GM12891 (cell line): Measurements from ENCODE around the gene OR8H1.

ENCODE experiments used
- DNase-seq: peaks from one replicate; pipeline ENCODE4 v3.0.0; 2011; ENCODE audit warnings: low spot score; ENCODE audit not compliant: insufficient read length
- FAIRE-seq: peaks from 2 replicates; lab custom pipeline; 2011; peaks lifted over from hg19 to GRCh38; lab: Jason Lieb, UNC
- POLR2AphosphoS5 ChIP-seq: IDR thresholded peaks from 2 replicates; pipeline ENCODE4 v1.6.1; 2011; ENCODE audit warnings: low read depth, low read length, control low read depth

The OR8H1 gene

GRCh38 chr11:56251954-56252353 is 40.1 kb downstream of the OR8H1 start, which contains the start of gene OR5T3:
Gene OR5T3, plus strand, starts transcription at chr11:56252254. Its CDS starts 0 bp downstream, at chr11:56252254.
- TF ChIP-seq POLR2AphosphoS5: no peak
- no peak for DNase-seq
- FAIRE-seq: no peak
